K562 (cell line): ENCODE results near the gene RNF217.

Source experiments
- MEIS2 ChIP-seq: fragments of 450-650 bp; IDR thresholded peaks from 2 replicates; pipeline ENCODE4 v1.6.1; 2014; ENCODE audit warnings: mild to moderate bottlenecking; ENCODE audit not compliant: partially characterized antibody
- POLR2AphosphoS5 ChIP-seq: IDR thresholded peaks from 2 replicates; pipeline ENCODE4 v1.6.1; 2011; ENCODE audit warnings: mild to moderate bottlenecking, low read depth, low read length, moderate library complexity; ENCODE audit not compliant: control insufficient read depth, insufficient read depth
- RAD21 ChIP-seq, 2 experiments: fragments of 250-450 bp in 1 of 2; fragments of 450-650 bp in 1 of 2; sonication (Bioruptor Pico) in 1 of 2; formaldehyde crosslinking in 1 of 2; IDR thresholded peaks in 1 of 2; conservative IDR thresholded peaks in 1 of 2; 2 replicates each; pipeline versions ENCODE4 v1.4.0 to v1.8.0; 2020 to 2022; ENCODE audit warnings: mild to moderate bottlenecking in 2 of 2, moderate library complexity in 1 of 2
- RFX5 ChIP-seq: IDR thresholded peaks from 2 replicates; pipeline ENCODE4 v1.6.1; 2011; ENCODE audit warnings: low read depth, mild to moderate bottlenecking, improper control_type of control experiment, low read length

DNA sequence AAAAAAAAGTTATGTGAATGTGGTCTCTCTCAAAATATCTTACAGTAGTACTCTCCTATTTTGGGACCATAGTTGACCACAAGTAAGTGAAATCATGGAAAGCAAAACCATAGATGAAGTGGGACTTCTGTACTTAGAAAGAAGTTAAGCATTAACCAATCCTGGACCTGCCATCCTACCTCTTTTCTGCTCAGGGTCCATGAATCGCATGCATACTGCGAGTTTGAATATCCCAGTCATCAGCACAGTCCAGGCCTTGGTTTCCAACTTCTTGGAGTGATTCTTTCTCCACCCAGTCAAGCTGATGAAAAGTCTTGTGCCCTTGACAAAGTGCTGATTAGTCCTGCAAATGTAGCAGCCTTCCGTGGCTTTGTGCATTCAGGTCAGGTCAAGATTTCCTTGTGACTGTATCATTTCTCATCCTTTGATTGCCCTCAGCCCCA lies 46.0 kb downstream of the RNF217 start:
- TF ChIP-seq MEIS2 (no peak), RFX5 (no peak), RAD21 (CRISPR knock-in tag; conservative IDR thresholded peaks at IDR 0.05 in 1 of 2, IDR thresholded peaks at IDR 0.05 in 1 of 2) (no peak), POLR2AphosphoS5 (no peak)
